PC-3 (cell line): ENCODE results near the gene PPP2R5E.

Experiments used
- EZH2 ChIP-seq: fragments of 300-600 bp; sonication (generic); IDR thresholded peaks from one replicate; pipeline ENCODE4 v1.6.1; 2017; ENCODE audit warnings: antibody characterized with exemption, mild to moderate bottlenecking, low read length; ENCODE audit not compliant: unreplicated experiment
- TF ChIP-seq, protein P1 (sequence below): fragments of 300-600 bp; sonication (generic); conservative IDR thresholded peaks from 2 replicates; pipeline ENCODE4 v1.5.1; 2017; ENCODE audit warnings: antibody characterized with exemption, low read depth, mild to moderate bottlenecking, low read length

- TF ChIP-seq, protein P1, sequence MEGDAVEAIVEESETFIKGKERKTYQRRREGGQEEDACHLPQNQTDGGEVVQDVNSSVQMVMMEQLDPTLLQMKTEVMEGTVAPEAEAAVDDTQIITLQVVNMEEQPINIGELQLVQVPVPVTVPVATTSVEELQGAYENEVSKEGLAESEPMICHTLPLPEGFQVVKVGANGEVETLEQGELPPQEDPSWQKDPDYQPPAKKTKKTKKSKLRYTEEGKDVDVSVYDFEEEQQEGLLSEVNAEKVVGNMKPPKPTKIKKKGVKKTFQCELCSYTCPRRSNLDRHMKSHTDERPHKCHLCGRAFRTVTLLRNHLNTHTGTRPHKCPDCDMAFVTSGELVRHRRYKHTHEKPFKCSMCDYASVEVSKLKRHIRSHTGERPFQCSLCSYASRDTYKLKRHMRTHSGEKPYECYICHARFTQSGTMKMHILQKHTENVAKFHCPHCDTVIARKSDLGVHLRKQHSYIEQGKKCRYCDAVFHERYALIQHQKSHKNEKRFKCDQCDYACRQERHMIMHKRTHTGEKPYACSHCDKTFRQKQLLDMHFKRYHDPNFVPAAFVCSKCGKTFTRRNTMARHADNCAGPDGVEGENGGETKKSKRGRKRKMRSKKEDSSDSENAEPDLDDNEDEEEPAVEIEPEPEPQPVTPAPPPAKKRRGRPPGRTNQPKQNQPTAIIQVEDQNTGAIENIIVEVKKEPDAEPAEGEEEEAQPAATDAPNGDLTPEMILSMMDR, result no peak
- no peak for TF ChIP-seq EZH2
Observed at GRCh38 chr14:63418020-63418419, 125.2 kb downstream of the PPP2R5E start.
